A673 (cell line): ENCODE measurements around the gene KCNJ10.
"Not testable (repeated sequence)": the region's sequence is repeated elsewhere in the genome, so short reads cannot be mapped to it uniquely, and the experiment has no call there.

Experiments
- CTCF ChIP-seq: fragments of 300-800, 200-600 bp; sonication (generic); conservative IDR thresholded peaks from 2 replicates; pipeline ENCODE4 v1.5.1; 2017; ENCODE audit warnings: low read depth, mild to moderate bottlenecking, antibody characterized with exemption, low read length, moderate library complexity, mixed read lengths
- EZH2 ChIP-seq: fragments of 200-600 bp; sonication (generic); IDR thresholded peaks from 2 replicates; pipeline ENCODE4 v1.6.1; 2017; ENCODE audit warnings: borderline replicate concordance, low read depth, mild to moderate bottlenecking, mixed read lengths, antibody characterized with exemption, low read length; ENCODE audit not compliant: poor library complexity, severe bottlenecking

- not testable (repeated sequence) for TF ChIP-seq EZH2, CTCF
These were observed 41.5 kb upstream of the KCNJ10 start for GRCh38 chr1:160111462-160111861.
